Activated CD4-positive, alpha-beta memory T cell treated with anti-CD3 and anti-CD28 coated beads for 36 hours (primary cell): Measurements from ENCODE around the gene DMRT2. TPM values are rescaled to one million over a fixed set of nuclear protein-coding genes. Genes with fewer than 3 reads are reported as not detected.

Experiments
- CTCF ChIA-PET: fragments of 350-600 bp; sonication (Branson Sonifier 250); formaldehyde crosslinking; loops from one replicate; lab custom pipeline; 2021; ENCODE audit warnings: antibody characterized with exemption, inconsistent platforms; lab: Charles Lee
- POLR2A ChIA-PET: fragments of 350-600 bp; sonication (Branson Sonifier 250); formaldehyde crosslinking; loops from one replicate; lab custom pipeline; 2021; ENCODE audit warnings: antibody characterized with exemption; lab: Charles Lee
- DNase-seq: peaks from one replicate; pipeline ENCODE4 v3.0.0-alpha.2; 2020
- H3K27ac Mint-ChIP-seq: one replicate; pipeline ENCODE4 v1.8.0; 2021; ENCODE audit warnings: mixed read lengths
- H3K27me3 Mint-ChIP-seq: one replicate; pipeline ENCODE4 v1.8.0; 2021; ENCODE audit warnings: mixed read lengths
- H3K36me3 Mint-ChIP-seq: one replicate; pipeline ENCODE4 v1.8.0; 2021; ENCODE audit warnings: mixed read lengths
- H3K4me1 Mint-ChIP-seq: one replicate; pipeline ENCODE4 v1.8.0; 2021; ENCODE audit warnings: low read depth, mixed read lengths
- H3K4me3 Mint-ChIP-seq: one replicate; pipeline ENCODE4 v1.8.0; 2021; ENCODE audit warnings: mild to moderate bottlenecking, mixed read lengths
- H3K9me3 Mint-ChIP-seq: one replicate; pipeline ENCODE4 v1.8.0; 2021; ENCODE audit warnings: mixed read lengths
- intact Hi-C: fragments of 100-400 bp; cut with micrococcal nuclease; formaldehyde crosslinking; loops from one replicate; pipeline ENCODE4 v1.15.1; 2023
- total RNA-seq, 2 experiments: library from RNA; stranded (reverse); gene quantifications; one replicate each; pipeline ENCODE4 v1.2.3, GENCODE V29; 2021

Gene DMRT2
- total RNA-seq, 2 experiments from 2014 or later: 0.24 to 0.58 TPM

DNA sequence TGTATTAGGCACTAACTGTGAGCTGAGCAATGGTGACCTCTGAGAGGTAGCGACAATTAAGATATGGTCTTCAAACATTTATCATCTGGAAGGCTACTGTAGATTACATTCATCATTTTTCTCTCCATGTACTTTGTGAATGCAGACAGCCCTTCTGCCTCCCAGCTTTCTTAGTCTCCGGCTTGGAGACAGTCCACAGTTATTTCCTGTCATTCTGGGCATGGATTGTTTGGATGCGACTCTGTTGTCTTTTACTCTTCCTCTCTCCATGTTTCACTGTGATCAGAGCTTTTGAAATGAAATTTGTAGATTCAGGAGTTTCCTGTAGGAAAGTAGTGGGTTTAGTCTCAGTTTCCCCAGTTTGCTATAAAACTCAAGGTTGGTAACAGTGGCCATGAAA, 20.5 kb downstream of the DMRT2 start:
- CTCF ChIA-PET: no interaction called here

DNA sequence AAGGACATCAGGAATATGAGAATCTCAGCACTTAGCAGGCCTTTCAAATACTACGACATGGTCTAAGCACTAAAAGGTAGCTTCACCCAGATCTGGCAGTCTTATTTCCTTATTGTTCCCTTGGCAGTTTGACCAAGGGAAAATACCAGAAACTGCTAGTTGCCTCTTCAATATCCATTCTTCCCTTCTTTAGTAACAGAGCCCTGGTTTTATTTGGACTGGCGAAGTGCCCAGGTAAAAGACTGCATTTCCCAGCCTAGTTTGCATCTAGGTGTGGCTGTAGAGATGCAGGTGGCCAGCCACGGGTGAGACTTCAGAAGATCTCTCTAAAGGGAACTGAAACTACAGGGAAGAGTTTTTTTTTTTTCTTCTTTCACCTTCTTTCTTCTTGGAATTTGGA, 21.6 kb downstream of the DMRT2 start:
- intact Hi-C loops: no loop called here
- peaks cover 5% of the 10 kb centered on the region for H3K9me3 Mint-ChIP-seq
- DNase-seq: no peak
- H3K27ac Mint-ChIP-seq: no peak overlapping the region
- POLR2A ChIA-PET: no interaction called here
- no peaks in the 10 kb centered on the region for H3K36me3 Mint-ChIP-seq
- H3K27me3 Mint-ChIP-seq: peaks cover 10% of the 10 kb centered on the region
- H3K4me1 Mint-ChIP-seq: no peaks in the 10 kb centered on the region
- CTCF ChIA-PET: no interaction called here
- no peak overlapping the region for H3K4me3 Mint-ChIP-seq

More for the DNA sequence above, 20.5 kb downstream of the DMRT2 start:
- Mint-ChIP-seq H3K36me3 (no peaks in the 10 kb centered on the region), H3K27ac (no peak overlapping the region), H3K4me1 (no peaks in the 10 kb centered on the region), H3K27me3 (peaks cover 6% of the 10 kb centered on the region), H3K9me3 (peaks cover 10% of the 10 kb centered on the region), H3K4me3 (no peak overlapping the region)
- POLR2A ChIA-PET: no interaction called here
- intact Hi-C loops: no loop called here
- DNase-seq: no peak

DNA sequence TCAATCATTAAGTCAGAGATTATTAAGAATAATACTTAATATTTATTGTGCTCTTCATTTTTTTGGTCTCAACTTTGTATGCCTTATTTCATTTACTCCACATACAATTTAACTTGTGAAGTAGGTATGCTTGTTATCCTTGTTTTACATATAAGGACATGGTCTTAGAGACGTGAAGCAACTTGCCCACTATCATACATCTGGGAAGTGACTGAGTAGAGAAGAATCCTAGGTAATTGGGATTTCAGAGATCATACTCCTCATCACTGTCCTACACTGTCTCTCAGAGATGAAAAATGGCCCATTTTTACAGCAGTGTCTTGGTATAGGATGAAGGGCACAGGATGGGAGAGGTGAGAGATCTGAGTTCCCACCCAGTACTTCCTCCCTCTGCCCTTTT, 23.3 kb downstream of the DMRT2 start:
- no peak overlapping the region for H3K27ac Mint-ChIP-seq
- H3K36me3 Mint-ChIP-seq: no peaks in the 10 kb centered on the region
- POLR2A ChIA-PET: no interaction called here
- H3K27me3 Mint-ChIP-seq: peaks cover 12% of the 10 kb centered on the region
- DNase-seq: no peak
- no peaks in the 10 kb centered on the region for H3K9me3 Mint-ChIP-seq
- H3K4me1 Mint-ChIP-seq: no peaks in the 10 kb centered on the region
- H3K4me3 Mint-ChIP-seq: no peak overlapping the region
- intact Hi-C loops: no loop called here
- CTCF ChIA-PET: no interaction called here

GRCh38 chr9:1077616-1078015, 27.5 kb downstream of the DMRT2 start:
- no peak for DNase-seq
- Mint-ChIP-seq H3K4me3 (no peak overlapping the region), H3K27ac (no peak overlapping the region), H3K9me3 (no peaks in the 10 kb centered on the region), H3K27me3 (peaks cover 14% of the 10 kb centered on the region), H3K36me3 (no peaks in the 10 kb centered on the region), H3K4me1 (no peaks in the 10 kb centered on the region)
- POLR2A ChIA-PET: no interaction called here
- CTCF ChIA-PET: no interaction called here
- intact Hi-C loops: no loop called here

- DNase-seq: no peak
- Mint-ChIP-seq H3K27ac (no peak overlapping the region), H3K27me3 (peaks cover 16% of the 10 kb centered on the region), H3K4me1 (peaks cover 3% of the 10 kb centered on the region), H3K36me3 (no peaks in the 10 kb centered on the region), H3K9me3 (no peaks in the 10 kb centered on the region), H3K4me3 (no peak overlapping the region)
- POLR2A ChIA-PET: no interaction called here
- intact Hi-C loops: no loop called here
- CTCF ChIA-PET: no interaction called here
Measured at GRCh38 chr9:1083325-1083913, 33.3 kb downstream of the DMRT2 start.

DNA sequence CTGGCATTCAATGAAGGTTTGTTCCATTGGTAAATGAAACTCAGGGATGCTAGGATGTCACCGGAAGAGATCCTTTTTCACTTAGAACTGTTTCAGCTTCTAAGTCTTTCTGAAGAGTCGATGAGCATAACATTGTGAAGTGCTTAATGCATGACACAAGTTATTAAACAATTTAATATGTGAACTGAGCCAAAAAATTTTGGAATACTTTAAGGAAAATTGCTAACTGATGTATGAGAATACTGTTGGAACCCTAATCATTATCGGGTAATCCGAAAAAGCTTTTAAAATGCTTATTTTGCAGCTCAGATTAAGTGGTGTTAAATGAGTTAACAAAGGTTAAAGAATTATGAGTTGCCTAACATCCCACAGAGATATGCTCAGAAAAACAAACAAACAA, 34.9 kb downstream of the DMRT2 start:
- Mint-ChIP-seq H3K9me3 (no peaks in the 10 kb centered on the region), H3K4me3 (no peak overlapping the region), H3K27me3 (peaks cover 19% of the 10 kb centered on the region), H3K4me1 (peaks cover 3% of the 10 kb centered on the region), H3K36me3 (no peaks in the 10 kb centered on the region), H3K27ac (no peak overlapping the region)
- ChIA-PET CTCF (no interaction called here), POLR2A (no interaction called here)
- DNase-seq: no peak
- intact Hi-C loops: no loop called here

GRCh38 chr9:1086517-1086916, 36.4 kb downstream of the DMRT2 start:
- ChIA-PET POLR2A (no interaction called here), CTCF (no interaction called here)
- Mint-ChIP-seq H3K4me1 (peaks cover 3% of the 10 kb centered on the region), H3K36me3 (no peaks in the 10 kb centered on the region), H3K4me3 (no peak overlapping the region), H3K27me3 (peaks cover 24% of the 10 kb centered on the region), H3K9me3 (no peaks in the 10 kb centered on the region), H3K27ac (no peak overlapping the region)
- intact Hi-C loops: no loop called here
- DNase-seq: no peak

DNA sequence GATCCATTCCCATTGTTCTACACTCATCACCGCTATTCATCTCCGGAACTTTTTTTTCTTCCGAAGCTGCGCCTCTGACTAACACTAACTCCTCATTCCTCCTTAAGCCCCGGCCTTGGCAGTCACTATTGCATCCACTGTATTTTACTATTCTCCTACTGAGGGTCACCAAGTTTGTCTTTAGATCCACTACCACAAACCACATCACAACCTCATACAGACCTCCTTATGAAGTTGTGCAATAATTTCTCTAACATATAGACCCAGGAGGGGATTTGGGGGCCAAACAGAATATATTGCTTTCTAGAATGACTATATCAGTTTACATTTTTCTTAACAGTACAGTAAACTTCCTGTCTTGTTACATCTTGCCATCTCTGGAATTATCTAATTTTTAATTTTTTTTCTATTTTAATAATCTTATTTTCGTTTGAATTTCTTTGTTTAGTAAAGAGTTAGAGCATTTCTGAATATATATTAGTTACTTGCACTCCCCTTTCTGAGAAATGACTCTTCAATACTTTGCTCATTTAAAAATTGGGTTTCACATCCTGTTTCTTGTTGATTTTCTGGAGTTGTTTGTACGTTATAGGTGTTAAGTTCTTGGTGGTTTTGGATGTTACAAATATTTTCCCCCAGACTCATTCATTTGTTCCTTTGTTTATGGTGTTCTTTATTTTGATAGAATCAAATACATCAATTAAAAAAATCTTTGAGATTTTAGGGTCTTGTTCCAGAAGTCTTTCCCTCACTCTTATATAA, 37.1 kb downstream of the DMRT2 start:
- no peak for DNase-seq
- intact Hi-C loops: no loop called here
- Mint-ChIP-seq H3K27ac (no peak overlapping the region), H3K36me3 (no peaks in the 10 kb centered on the region), H3K4me1 (peaks cover 3% of the 10 kb centered on the region), H3K9me3 (no peaks in the 10 kb centered on the region), H3K27me3 (peaks cover 21% of the 10 kb centered on the region), H3K4me3 (no peak overlapping the region)
- ChIA-PET CTCF (no interaction called here), POLR2A (no interaction called here)

DNA sequence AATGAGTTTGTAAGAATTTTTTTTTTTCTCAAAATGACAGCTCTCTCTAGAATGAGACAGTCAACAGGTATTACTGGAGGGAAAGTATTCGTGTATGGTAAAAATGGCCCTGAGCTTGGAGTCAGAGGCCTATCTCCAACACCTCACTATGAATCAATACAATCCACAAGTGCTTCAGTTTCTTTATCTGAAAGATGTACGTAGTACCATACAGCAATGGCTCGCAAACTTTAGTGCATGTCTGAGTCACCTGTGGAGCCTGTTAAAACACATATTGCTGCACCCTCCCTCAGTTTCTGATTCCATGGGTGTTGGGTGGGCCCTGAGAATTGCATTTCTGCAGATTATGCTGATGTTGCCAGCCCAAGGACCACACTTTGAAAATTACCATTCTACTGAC, 44.6 kb downstream of the DMRT2 start:
- no peak for DNase-seq
- POLR2A ChIA-PET: interaction anchor here (0.7 kb wide), 1 partner anchor 8 kb away, joined by 5 read pairs; no protein-coding TSS in a partner anchor

GRCh38 chr9:1096155-1096964, 46.2 kb downstream of the DMRT2 start:
- H3K27me3 Mint-ChIP-seq: peaks cover 21% of the 10 kb centered on the region
- DNase-seq: no peak
- ChIA-PET POLR2A (no interaction called here), CTCF (interaction anchor here (0.7 kb wide), 1 partner anchor 157 kb away, joined by 3 read pairs; no protein-coding TSS in a partner anchor)
- no peak overlapping the region for H3K4me3 Mint-ChIP-seq
- intact Hi-C loops: no loop called here
- H3K9me3 Mint-ChIP-seq: no peaks in the 10 kb centered on the region
- no peak overlapping the region for H3K27ac Mint-ChIP-seq
- H3K4me1 Mint-ChIP-seq: no peaks in the 10 kb centered on the region
- H3K36me3 Mint-ChIP-seq: no peaks in the 10 kb centered on the region

More for the DNA sequence above, 44.6 kb downstream of the DMRT2 start:
- H3K27me3 Mint-ChIP-seq: peaks cover 22% of the 10 kb centered on the region
- CTCF ChIA-PET: no interaction called here
- intact Hi-C loops: no loop called here
- H3K27ac Mint-ChIP-seq: no peak overlapping the region
- no peaks in the 10 kb centered on the region for H3K4me1 Mint-ChIP-seq
- no peak overlapping the region for H3K4me3 Mint-ChIP-seq
- H3K36me3 Mint-ChIP-seq: no peaks in the 10 kb centered on the region
- H3K9me3 Mint-ChIP-seq: no peaks in the 10 kb centered on the region

GRCh38 chr9:1098551-1098950, 48.4 kb downstream of the DMRT2 start:
- Mint-ChIP-seq H3K27me3 (peaks cover 20% of the 10 kb centered on the region), H3K27ac (no peak overlapping the region), H3K4me3 (no peak overlapping the region), H3K36me3 (no peaks in the 10 kb centered on the region), H3K9me3 (peaks cover under 1% of the 10 kb centered on the region), H3K4me1 (peaks cover 3% of the 10 kb centered on the region)
- POLR2A ChIA-PET: no interaction called here
- DNase-seq: no peak
- intact Hi-C loops: no loop called here
- CTCF ChIA-PET: no interaction called here

DNA sequence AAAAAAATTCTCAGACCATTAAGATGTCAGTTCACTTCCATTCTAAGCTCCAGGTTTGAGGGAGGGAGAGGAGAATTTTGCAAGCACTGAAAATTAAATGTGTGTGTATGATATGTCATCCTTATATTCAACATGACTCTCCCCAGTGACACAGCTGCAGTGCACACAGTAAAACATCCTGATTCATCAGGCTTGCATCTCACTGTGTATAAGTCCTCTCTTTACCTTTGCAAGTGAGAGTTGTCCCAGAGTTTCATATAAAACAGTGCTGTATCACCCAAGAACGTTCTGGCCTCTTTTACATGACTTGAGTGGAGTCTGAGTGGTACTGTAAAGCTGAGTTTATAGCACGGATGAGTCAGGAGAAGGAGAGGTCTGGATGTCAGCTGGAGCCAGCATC, 50.0 kb downstream of the DMRT2 start:
- Mint-ChIP-seq H3K27me3 (peaks cover 22% of the 10 kb centered on the region), H3K4me3 (no peak overlapping the region), H3K4me1 (peaks cover 3% of the 10 kb centered on the region), H3K9me3 (peaks cover 4% of the 10 kb centered on the region), H3K36me3 (no peaks in the 10 kb centered on the region), H3K27ac (no peak overlapping the region)
- no peak for DNase-seq
- intact Hi-C loops: no loop called here
- CTCF ChIA-PET: no interaction called here
- POLR2A ChIA-PET: no interaction called here
